Stimulated activated CD4-positive, alpha-beta T cell treated with anti-CD3 and anti-CD28 coated beads, Interleukin-2, amount 100 ng/mL, for 4 hours (primary cell): Measurements from ENCODE around the gene LPA.

Experiments used
- DNase-seq: peaks from one replicate; pipeline ENCODE4 v3.0.0-alpha.2; 2020; ENCODE audit warnings: low read depth

The LPA gene

DNA sequence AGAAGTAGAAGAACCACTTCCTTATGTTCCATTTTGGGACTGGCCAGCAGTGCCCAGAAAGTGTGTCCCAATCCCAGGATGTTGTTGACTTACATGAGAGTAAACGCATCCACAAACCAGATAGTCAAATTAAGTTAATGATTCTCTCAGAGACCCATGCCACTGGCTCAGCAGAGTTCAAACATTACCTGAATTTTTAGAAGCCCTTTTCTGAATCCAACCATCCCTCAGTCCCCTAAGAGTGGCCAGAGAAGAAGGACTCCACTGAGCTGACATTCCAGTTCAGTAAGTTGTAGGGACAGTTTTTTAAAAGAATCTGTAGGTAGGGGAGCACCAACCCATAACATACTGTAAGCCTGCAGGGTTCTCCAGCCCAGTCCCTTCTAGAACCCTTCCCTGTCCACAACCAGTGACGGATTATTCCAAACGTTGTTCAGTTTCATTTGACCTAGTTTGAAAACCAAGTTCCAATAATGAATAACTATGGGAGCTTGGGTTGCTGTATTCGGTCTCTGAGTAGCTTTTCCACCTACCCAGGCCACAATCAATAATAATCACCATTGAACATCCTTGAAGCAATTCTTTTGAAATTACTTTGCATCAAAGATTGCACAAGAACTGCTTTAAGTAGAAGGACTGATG is 153.0 kb downstream of the LPA start:
- no peak for DNase-seq

GRCh38 chr6:160510199-160510598 is 153.9 kb downstream of the LPA start:
- no peak for DNase-seq

GRCh38 chr6:160509610-160510009 is 154.5 kb downstream of the LPA start:
- DNase-seq = no peak

DNA sequence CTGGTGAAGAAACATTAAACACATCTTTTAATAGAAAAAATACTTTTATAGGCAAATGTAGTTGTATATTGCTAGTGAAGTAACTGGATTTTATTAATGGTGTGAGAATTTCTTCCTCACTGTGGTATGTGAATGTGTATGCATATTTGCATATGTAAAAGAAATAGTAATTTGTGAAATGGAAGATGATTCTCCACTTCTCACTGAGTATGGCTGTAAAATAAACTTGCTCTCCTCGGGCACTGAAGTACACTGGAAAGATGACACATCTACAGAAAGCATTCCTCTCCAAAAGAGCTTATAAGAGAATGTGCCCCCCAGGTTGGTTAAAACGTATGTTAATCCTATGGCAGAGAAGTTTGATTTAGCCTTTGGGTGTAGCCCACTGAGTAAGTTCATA is 155.5 kb downstream of the LPA start:
- no peak for DNase-seq

GRCh38 chr6:160507420-160507819 is 156.7 kb downstream of the LPA start:
- no peak for DNase-seq

DNA sequence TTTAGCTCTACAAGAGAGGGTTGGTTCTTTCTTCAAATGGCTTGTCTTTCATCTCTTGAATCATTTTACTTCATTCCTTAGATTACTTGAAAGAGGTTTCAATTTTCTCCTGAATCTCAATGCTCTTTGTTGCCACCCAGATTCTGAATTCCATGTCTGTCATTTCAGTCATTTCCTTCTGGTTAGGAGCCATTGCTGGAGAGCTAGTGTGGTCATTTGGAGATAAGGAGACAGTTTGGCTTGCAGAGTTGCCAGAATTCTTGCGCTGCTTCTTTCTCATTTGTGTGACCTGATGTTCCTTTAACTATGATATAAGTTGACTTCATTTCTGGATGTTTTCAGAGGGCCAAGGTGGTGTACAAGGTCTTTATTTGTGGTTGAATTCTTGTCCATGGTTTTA is 158.1 kb downstream of the LPA start:
- no peak for DNase-seq

DNA sequence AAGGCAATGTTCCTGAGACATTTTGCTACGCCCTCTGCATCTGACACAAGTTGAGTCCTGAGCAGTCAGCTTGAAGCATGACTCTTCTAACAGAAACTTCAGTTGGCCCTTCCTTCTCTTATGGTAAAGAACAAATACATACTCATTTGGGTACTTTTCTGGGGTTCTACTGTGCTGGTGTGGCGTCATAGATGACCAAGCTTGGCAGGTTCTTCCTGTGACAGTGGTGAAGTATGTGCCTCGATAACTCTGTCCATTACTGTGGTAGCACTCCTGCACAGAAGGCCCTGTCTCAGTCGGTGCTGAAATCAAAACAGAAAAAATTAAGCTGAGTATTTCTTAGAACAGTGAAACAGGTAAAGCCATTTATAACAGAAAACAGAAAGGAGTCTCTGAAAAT is 163.4 kb downstream of the LPA start:
- DNase-seq = no peak

GRCh38 chr6:160494576-160494975 is 169.5 kb downstream of the LPA start:
- DNase-seq = no peak

DNA sequence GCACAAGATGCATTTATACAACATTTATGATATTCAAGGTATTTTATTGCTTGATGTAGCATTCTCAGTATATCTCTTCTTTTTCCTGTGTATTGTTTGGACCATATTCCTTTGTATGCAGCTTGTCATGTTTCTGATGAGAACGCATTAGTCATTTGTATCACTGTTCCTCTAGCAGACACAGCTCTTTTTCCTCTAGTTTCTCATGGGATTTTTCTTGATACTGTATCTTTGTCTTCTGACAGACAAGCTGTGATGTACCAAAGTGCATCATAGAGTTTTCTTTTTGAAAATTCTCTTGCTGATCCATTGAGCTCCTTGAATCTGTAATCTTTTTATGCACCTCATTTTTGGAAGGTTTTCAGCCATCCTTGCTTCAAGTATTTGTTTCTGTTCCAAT is 175.0 kb downstream of the LPA start:
- no peak for DNase-seq

GRCh38 chr6:160487116-160487515 is 177.0 kb downstream of the LPA start:
- DNase-seq = no peak
